Right ventricle myocardium inferior (tissue), 1 donor: ENCODE data around the gene VMAC. TPM values are rescaled to one million over a fixed set of nuclear protein-coding genes. Genes with fewer than 3 reads are reported as not detected.
"Not testable (repeated sequence)": the region's sequence is repeated elsewhere in the genome, so short reads cannot be mapped to it uniquely, and the experiment has no call there.

Source experiments
- ATAC-seq: fragments of 200-7000 bp; cut with Tn5 transposase; one replicate; pipeline ENCODE4 v1.9.1; 2020; ENCODE audit warnings: mild to moderate bottlenecking, moderate library complexity
- DNase-seq: peaks from one replicate; pipeline ENCODE4 v3.0.0; 2021; ENCODE audit errors: missing footprints
- intact Hi-C: fragments of 100-400 bp; cut with DNase I; formaldehyde crosslinking; loops from one replicate; pipeline ENCODE4 v1.11.0; 2022
- total RNA-seq: library from RNA; stranded (reverse); fragmentation: NEBNext Ultra II Directional; extraction: Animal tissue kit (Norgen Biotek cat#: 25700); gene quantifications from one replicate; pipeline ENCODE4 v1.2.1, GENCODE V29; 2021
- donor health status: DM: no; HTN: yes; CAD: no; lungs with severe emphysema.

Gene VMAC
- total RNA-seq, 1 donor from 2014 or later = 1.6 TPM

DNA sequence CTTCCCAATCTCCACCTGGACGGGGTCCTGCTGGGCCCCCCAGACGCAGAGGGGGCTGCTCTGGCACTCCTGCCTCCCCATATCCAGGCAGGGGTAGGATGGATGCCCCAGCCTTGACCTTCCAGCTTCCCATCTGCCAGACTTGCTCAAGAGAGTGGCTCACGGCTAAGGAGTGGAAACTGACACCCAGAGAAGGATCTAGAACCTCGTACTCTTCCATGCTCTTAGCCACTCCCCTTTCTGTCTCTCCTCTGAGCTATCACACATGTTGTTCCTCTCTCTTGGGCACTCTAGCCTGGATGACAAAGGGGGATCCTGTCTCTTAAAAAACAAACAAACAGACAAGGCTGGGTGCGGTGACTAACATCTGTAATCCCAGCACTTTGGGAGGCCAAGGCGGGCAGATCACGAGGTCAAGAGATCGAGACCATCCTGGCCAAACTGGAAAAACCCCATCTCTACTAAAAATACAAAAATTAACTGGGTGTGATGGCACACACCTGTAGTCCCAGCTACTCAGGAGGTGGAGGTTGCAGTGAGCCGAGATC lies 22.2 kb upstream of the VMAC start:
- intact Hi-C loops = no loop called here
- DNase-seq = no peak
- no peak for ATAC-seq

DNA sequence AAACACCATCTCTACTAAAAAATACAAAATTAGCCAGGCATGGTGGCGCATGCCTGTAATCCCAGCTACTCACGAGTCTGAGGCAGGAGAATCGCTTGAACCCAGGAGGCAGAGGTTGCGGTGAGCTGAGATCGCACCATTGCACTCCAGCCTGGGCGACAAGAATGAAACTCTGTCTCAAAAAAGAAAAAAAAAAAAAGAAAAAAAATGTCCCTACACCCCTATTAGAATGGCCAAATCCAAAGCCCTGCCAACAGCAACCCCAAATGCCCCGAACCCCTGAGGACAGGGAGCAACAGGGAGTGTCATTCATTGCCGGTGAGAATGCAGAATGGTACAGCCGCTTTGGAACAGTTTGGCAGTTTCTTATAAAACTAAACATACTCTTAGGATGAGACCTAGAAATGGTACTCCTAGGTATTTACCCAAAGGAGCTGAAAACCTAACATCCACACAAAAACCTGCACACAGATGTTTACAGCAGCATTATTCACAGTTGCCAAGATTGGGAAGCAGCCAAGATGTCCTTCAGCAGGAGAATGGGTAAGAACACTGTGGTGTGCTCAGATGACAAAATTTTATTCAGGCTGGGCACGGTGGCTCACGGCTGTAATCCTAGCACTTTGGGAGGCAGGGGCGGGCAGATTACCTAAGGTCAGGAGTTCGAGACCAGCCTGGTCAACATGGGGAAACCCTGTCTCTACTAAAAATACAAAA lies 21.4 kb upstream of the VMAC start:
- intact Hi-C loops, ATAC-seq, DNase-seq: not testable (repeated sequence)

DNA sequence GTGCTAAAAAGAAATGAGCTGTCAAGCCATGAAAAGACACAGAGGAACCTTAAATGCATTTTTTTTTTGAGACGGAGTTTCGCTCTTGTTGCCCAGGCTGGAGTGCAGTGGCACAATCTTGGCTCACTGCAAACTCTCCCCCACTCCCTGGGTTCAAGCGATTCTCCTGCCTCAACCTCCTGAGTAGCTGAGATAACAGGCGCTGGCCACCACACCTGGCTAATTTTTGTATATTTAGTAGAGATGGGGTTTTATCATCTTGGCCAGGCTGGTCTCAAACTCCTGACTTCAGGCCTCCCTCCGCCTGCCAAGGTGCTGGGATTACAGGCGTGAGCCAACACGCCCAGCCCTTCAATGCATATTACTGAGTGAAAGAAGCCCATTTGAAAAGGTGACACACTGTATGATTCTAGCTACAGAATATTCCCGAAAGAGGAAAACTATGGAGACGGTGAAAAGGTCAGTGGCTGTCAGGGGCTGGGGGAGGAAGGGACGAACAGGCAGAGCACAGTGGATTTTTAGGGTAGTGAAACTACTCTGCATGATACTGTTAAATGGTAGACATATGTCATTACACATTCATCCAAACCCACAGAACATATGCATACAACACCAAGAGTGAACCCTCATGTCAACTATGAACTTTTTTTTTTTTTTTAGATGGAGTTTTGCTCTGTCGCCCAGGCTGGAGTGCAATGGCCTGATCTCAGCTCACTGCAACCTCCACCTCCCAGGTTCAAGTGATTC lies 20.4 kb upstream of the VMAC start:
- DNase-seq, ATAC-seq, intact Hi-C loops: not testable (repeated sequence)

DNA sequence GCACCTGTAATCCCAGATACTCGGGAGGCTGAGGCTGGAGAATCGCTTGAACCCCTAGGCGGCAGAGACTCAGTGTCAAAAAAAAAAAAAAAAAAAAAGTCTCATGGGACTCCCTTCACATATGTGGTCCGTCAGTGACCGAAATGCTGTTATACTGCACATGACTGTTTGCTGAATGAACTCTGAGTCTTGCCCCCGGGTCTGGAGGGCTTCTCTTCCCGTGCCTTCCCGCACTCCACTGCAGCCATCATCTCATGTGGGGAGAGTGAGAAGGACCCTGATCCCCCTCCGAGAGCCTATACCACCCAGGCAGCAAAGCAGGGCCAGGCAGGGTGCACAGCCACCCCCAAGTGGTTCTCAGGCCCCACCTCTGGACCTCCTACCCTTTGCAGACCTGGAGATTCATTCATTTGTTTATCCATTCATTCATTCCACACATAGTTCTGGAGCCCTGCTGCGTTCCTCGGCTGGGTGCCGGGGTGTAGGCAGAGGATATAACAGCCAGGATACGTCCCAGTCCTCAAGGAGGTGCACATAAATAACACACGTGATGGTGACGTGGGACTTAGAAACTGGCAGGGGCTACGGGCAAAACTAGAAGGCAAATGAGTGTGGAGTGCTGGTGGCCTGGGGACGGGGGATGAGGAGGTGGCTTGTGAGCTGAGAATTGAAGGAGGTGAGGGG lies 15.2 kb upstream of the VMAC start:
- intact Hi-C loops = no loop called here
- ATAC-seq (no peak), DNase-seq (no peak)

DNA sequence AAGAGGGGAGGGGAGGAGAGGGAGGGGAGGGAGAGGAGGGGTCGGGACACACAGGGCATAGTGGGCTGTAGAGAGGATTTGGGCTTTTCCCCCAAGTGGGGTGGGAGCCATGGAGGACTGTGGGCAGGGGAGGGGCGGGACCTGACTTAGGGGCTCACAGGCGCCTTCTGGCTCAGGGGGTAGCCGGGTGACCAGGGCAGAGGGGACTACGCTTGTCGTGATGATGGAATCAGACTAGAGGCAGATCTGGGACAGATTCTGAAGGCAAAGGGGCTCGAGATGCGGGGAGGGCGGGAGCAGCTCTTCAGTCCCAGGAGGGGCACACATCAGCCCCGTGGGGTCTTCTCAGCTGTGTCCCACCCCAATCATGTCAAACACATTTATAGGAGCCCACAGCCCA lies 14.6 kb upstream of the VMAC start:
- no peak for ATAC-seq
- intact Hi-C loops = no loop called here
- DNase-seq = no peak

DNA sequence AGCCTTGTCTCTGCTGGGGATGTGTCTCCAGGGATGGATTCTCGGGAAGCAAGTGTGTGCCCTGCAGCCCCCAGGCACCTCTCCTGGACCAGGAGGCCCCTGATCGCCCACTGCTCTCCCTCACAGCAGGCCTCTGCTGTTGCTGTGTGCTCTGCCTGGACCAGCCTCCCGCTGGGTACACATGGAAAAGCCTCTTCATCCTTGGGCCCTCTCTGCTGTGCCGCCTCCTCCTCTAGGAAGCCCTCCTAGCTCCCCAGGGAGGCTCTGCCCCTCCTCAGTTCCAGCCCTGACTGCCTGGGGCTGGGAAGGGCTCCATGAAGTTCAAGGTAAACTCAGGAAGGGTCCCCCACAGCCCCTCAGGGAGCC lies 13.1 kb upstream of the VMAC start:
- ATAC-seq (no peak), DNase-seq (no peak)
- intact Hi-C loops = no loop called here

DNA sequence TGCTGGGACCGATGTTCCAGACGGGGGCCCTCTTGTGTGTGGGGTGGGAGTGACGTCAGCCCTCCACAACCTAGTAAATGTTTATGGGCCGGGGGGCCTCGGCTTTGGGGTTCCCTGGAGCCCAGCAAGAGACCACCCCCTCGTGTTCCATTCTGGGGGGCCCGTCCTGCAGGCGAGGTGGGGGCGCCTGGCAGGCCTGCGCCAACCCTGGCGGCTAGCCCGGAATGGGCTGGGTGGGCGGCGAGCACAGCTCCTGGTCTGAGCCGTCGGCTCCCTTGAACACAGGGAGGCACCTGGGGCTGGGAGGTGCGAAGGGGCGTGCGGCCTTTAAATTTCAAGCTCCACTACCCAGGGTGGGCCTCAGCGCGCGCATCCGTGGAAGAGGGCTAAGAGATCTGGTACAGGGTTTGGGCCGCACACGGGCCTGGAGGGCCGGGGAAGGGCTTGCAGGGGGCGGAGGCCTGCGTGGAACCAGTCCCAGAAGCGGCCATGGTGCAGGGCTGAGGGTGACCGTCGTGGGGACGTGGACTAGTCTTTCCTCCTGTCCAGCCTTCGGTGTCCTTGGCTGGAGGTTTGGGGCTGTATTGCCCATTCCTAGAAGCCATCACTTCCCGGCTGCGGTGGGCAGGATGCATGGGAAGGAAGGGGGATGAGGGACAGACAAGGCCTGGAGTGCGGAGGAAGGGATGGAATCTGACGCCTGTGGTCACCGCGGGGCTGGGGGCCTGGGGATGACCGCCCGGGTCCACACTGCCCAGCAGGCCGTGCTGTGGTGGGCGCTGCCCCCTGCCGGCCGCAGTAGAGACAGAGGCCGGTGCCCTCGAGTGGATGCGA lies 12.5 kb upstream of the VMAC start:
- ATAC-seq (peak; percentile 61), DNase-seq (no peak)
- intact Hi-C loops = loop anchor here (1.0 kb wide), 1 partner anchor 88 kb away; no protein-coding TSS in a partner anchor

DNA sequence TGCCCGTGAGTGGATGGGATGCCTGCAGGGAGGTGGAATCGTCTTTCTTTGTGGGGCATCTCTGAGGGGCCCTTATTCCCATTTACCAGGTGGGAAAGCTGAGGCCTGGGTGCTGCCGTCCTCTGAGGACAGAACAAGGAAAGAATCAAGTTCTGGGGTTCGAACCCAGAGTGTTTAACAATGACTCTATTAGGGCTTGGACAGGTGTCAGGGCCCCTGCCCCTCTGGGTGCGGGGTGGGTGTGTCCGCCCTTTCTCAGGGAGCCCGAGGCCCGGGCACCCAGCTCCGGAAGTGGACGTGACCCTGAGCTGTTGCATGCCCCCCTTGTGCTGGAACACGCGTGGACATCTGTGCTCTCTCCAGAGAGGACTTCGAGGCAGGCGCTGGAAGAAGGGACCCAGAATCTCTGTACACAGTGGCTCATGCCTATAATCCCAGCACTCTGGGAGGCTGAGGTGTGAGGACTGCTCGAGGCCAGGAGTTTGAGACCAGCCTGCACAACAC lies 11.8 kb upstream of the VMAC start:
- intact Hi-C loops = loop anchor here (1.0 kb wide), 1 partner anchor 89 kb away; no protein-coding TSS in a partner anchor
- ATAC-seq = no peak
- DNase-seq = no peak

DNA sequence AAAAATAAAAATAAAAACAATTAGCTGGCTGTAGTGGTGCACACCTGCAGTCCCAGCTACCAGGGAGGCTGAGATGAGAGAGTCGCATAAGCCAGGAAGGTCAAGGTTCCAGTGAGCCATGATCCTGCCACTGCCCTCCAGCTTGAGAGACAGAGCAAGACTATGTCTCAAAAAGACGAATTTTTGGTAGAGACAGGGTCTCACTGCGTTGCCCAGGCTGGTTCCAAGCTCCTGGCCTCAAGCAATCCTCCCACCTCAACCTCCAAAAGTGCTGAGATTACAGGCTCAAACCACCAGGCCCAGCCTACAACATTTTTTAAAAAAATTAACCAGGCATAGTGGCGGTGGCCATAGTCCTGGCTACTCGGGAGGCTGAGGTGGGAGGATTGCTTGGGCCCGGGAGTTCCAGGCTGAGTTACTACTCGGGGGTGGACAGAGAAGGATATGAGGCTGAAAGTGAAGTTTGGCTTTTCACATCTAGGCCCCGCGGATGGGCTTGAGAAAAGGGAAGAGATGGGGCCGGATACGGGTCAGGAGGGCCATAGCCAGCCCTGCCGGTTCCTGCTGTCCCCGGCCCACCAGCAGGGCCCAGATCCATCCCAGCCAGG lies 11.3 kb upstream of the VMAC start:
- intact Hi-C loops = no loop called here
- ATAC-seq = no peak
- DNase-seq = no peak

DNA sequence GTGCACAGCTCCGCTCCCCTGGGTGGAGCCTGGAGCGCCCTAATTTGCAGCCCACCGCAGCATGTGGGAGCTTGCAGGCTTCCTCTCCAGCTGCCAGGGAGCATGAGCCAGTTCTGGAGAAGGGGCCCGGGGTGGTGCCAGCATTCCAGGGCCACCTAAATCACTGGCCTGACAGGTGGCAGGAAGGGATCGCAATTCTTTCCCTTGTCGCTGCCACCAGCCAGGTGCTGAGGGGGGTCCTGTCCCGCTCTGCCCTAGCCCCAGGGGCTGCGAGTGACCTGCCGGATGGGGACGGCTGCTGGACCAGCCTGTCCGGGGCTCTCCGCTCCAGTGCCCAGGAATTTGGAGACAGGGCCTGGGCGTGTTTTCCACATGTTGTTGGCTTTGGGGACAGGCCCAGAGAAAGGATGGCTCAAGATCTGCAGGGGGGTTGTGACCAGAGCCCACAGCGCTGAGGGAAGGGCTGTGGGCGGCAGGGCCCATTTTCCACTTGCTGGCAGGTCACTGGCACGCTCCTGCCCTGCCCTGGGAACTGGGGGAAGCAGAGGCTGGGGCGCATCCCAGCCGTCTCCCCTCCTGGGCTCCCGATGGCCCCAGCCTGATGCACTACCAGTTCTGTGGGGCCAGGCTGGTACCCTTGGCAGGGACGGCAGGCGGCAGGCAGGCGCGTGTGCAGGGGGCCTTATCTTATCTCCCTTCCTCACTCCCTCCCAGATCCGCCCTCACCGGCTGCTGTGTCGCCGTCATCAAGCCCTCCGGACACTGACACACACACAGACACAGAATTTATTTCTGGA lies 10.6 kb upstream of the VMAC start:
- intact Hi-C loops = loop anchor here (2.0 kb wide), 1 partner anchor 65 kb away; no protein-coding TSS in a partner anchor
- no peak for DNase-seq
- peak; percentile 49 for ATAC-seq

DNA sequence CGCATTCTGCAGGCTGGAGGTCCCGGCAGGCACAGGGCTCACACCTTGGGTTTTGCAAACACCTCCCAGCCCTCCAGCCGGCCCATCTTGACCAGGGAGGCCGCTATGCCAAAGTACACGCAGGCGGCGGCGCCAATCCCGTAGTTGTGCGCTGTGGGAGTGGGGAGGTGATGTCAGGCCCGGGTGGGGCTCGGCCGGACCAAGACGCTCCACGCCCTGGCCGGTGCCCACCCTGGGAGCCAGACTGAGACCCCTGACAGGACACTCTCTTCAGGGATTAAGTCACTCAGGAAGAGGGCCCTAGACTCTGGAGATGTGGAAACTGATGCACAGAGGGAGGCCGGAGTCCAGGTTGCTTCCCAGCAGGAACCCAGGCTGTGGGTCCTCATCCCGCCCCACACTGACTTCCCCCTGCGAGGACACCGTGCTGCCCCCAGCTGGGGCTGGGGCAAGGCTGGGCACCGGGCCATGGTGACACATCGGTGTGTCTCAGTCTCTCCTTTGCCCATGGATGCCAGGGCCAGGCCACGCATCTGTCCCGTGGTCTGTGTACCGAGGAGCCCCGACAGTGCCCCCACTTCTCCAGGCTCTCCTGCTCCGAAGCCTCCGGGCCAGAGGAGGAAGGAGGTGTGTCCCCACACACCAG lies 9.8 kb upstream of the VMAC start:
- ATAC-seq = peak; percentile 4
- intact Hi-C loops = loop anchor here (2.0 kb wide), 1 partner anchor 66 kb away; no protein-coding TSS in a partner anchor

DNA sequence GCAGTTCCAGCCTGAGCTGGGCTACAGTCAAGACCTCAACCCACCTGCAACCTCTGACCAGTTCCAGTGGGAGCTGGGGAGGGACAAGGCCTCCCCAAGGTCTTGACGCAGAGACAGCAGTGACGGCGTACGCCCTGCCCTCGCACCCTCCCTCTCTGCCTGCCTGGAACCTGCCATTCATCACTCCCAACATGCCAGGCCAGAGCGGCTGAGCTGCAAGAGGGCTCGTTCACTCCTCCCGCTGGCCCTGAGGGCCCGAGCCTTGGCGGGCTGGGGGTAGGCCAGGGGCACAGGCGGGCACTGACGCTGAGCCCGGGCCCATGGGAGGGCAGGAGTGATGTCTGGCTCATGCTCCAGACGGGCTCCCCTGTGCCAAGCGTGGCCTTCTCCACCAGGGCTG lies 9.3 kb upstream of the VMAC start:
- intact Hi-C loops = loop anchor here (2.0 kb wide), 1 partner anchor 67 kb away; no protein-coding TSS in a partner anchor
- peak; percentile 25 for ATAC-seq
- no peak for DNase-seq

More for the DNA sequence above, 9.8 kb upstream of the VMAC start:
- DNase-seq = no peak

DNA sequence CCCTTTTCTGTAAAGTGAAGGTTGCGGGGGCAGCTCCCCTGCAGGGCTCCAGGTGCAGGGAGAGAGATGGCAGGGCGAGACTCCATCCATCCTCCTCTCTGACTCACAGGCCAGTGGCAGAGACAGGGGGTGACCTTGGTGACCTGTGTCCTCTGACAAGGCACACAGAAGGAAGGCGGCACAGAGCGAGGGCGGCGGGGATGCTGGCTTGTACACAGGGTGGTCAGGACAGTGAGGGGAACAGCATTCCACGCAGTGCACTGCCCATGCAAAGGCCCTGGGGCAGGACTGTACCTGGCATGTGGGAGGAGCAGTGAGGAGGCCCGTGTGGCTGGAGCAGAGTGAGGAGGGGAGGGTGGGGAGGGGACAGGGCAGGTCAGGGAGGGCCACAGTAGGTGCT lies 8.8 kb upstream of the VMAC start:
- no peak for ATAC-seq
- no peak for DNase-seq
- intact Hi-C loops = loop anchor here (2.0 kb wide), 1 partner anchor 67 kb away; no protein-coding TSS in a partner anchor

DNA sequence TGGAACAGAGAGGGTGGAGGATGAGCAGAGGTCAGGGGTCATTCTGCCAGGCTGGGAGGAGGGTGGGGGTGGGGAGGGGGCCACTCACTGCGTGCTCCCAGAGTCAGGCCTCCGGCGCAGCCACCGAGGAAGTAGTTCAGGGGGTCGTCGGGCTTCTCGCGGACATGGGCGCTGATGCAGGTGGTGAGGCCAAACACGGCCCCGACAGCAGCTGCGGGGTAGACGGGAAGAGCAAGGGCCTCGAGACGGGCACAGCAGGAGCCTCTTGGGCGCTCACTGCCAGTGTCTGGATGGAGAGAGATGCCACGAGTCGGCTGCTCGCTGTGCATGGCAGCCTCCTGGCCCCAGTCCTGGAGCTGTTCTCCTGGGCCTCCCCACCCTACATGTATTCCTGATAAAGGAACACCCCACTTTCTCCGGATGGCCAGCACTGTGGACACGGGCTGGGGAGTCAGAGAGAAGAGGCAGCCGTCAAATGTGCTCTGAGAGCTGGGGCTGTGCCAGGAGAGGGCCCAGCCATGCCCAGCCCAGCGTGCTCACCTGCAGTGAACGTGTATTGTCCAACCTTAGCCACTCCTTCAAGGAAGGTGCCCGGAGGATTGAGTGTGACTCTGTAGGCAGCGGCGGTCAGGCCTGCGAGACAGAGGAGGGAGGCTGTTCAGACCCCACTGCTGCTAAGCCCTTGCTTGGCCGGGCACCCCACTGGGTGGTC lies 8.2 kb upstream of the VMAC start:
- no peak for DNase-seq
- intact Hi-C loops = no loop called here
- ATAC-seq = no peak

DNA sequence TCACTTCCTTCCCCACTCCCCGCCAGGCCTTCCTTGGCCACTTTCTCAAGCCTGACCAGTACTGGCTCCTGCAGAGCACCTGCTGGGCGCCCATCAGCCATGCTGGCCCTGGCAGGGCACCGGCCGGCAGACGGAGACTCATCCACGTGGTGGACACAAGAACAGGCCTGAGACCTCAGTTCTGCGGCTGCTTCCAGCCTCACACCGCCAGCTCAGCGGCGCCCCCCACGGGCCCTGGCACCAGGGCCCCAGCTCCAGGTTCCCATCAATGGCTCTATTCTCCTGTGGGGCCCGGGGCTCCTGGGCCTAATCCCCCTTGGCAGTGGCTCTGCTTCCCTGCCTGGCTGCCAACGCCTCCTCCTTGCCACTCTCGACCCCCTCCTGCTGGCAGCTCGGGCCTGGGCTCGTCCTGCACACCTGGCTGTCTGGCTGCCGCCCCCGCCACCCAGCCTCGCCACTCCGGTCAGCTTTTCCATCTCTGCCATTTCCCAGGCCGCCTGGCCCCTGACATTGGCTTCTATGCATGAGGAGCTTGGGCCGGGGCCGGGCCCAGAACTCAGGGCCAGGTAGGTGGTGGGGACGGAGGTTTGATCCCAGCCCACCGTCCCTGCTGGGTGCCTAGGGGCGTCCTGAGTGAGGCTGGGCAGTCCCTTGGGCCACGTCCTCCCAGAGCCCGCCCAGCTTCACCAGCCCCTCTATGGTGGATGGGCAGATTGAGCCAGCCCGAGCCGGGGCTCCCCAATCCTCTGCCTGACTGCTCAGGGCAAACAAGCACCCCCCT lies 7.3 kb upstream of the VMAC start:
- DNase-seq = no peak

More for the DNA sequence above, 7.3 kb upstream of the VMAC start:
- no peak for ATAC-seq
- intact Hi-C loops = no loop called here
